Natural killer cell (primary cell): ENCODE measurements around the gene KCND2. TPM values are rescaled to one million over a fixed set of nuclear protein-coding genes. Genes with fewer than 3 reads are reported as not detected.

Experiments
- ATAC-seq, 3 donors: fragments of 150-1000 bp in 2 of 3; fragments of 200-7000 bp in 1 of 3; cut with Tn5 transposase; 1 replicate in 1 of 3; 2 replicates in 2 of 3; pipeline ENCODE4 v1.10.0; 2021; ENCODE audit warnings: mild to moderate bottlenecking in 2 of 3, moderate library complexity in 2 of 3
- DNase-seq, 2 donors: peaks; one replicate each; pipeline versions ENCODE4 v3.0.0 to v3.0.0-alpha.2; 2013 to 2021; ENCODE audit warnings: mixed read lengths in 1 of 2
- H3K27ac ChIP-seq: one replicate; pipeline ENCODE4 v1.5.1; 2013; ENCODE audit warnings: mild to moderate bottlenecking, low read length
- H3K27me3 ChIP-seq: one replicate; pipeline ENCODE4 v1.6.1; 2013; ENCODE audit warnings: low read length; ENCODE audit not compliant: control insufficient read depth, insufficient read depth
- H3K36me3 ChIP-seq: one replicate; pipeline ENCODE4 v1.6.1; 2013; ENCODE audit warnings: low read length; ENCODE audit not compliant: control insufficient read depth, insufficient read depth
- H3K4me1 ChIP-seq: one replicate; pipeline ENCODE4 v1.6.1; 2013; ENCODE audit warnings: low read length; ENCODE audit not compliant: control insufficient read depth, insufficient read depth
- H3K4me3 ChIP-seq: one replicate; pipeline ENCODE4 v1.5.1; 2013; ENCODE audit warnings: low read length
- H3K9me3 ChIP-seq: one replicate; pipeline ENCODE4 v1.6.1; 2013; ENCODE audit warnings: low read length; ENCODE audit not compliant: control insufficient read depth, insufficient read depth
- H3K27ac Mint-ChIP-seq, 2 donors: one replicate each; pipeline ENCODE4 v1.8.0; 2022; ENCODE audit warnings: mild to moderate bottlenecking in 2 of 2, mixed read lengths in 2 of 2, moderate library complexity in 1 of 2
- H3K27me3 Mint-ChIP-seq, 2 donors: one replicate each; pipeline ENCODE4 v1.8.0; 2022; ENCODE audit warnings: low read depth in 2 of 2, mixed read lengths in 2 of 2
- H3K36me3 Mint-ChIP-seq: one replicate; pipeline ENCODE4 v1.8.0; 2022; ENCODE audit warnings: mixed read lengths
- H3K4me1 Mint-ChIP-seq, 2 donors: one replicate each; pipeline ENCODE4 v1.8.0; 2022; ENCODE audit warnings: mixed read lengths in 2 of 2
- H3K4me3 Mint-ChIP-seq: one replicate; pipeline ENCODE4 v1.8.0; 2022; ENCODE audit warnings: mild to moderate bottlenecking, moderate library complexity, mixed read lengths
- H3K9me3 Mint-ChIP-seq, 2 donors: one replicate each; pipeline ENCODE4 v1.8.0; 2022; ENCODE audit warnings: mixed read lengths in 2 of 2
- WGBS: methylation state at CpG from one replicate; pipeline ENCODE4 v1.1.7; 2013; ENCODE audit warnings: missing lambda C conversion rate; ENCODE audit not compliant: insufficient coverage; 5-methylcytosine and 5-hydroxymethylcytosine counted together
- intact Hi-C: fragments of 100-400 bp; cut with micrococcal nuclease; formaldehyde crosslinking; loops from one replicate; pipeline ENCODE4 v1.14.2; 2022
- total RNA-seq, 4 donors: library from RNA; stranded (reverse); fragments of 120-200 nt in 1 of 4; gene quantifications; one replicate each; pipeline versions ENCODE4 v1.2.3 to v1.2.4, GENCODE V29; 2013 to 2022
- TF ChIP-seq, protein P1 (sequence below): fragments of 200-600 bp; IDR thresholded peaks from one replicate; pipeline ENCODE4 v1.8.0; 2022; ENCODE audit warnings: antibody characterized with exemption

Gene KCND2
- total RNA-seq, 3 donors from 2014 or later (not counting 1 experiment from before 2014, with no cell fraction given): not detected

DNA sequence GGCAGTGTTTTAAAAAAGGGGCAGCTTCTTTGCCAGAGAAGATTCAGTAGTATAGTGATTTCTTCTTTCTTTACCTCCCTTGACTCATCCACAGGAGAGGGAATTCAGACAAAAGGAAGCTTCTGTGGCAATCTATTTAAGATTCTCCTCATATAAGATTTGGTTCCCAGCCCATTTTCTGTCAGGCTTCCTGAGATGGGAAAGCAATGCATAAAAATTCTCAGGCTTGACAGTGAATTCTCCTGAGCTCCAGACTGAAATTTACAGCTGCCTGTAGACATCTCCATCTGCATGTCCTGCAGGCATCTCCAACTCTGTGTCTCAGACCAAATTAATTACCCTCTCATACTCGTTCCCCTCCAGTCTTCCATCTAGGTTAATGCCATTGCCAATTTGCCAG lies 512.1 kb downstream of the KCND2 start:
- TF ChIP-seq, protein P1, sequence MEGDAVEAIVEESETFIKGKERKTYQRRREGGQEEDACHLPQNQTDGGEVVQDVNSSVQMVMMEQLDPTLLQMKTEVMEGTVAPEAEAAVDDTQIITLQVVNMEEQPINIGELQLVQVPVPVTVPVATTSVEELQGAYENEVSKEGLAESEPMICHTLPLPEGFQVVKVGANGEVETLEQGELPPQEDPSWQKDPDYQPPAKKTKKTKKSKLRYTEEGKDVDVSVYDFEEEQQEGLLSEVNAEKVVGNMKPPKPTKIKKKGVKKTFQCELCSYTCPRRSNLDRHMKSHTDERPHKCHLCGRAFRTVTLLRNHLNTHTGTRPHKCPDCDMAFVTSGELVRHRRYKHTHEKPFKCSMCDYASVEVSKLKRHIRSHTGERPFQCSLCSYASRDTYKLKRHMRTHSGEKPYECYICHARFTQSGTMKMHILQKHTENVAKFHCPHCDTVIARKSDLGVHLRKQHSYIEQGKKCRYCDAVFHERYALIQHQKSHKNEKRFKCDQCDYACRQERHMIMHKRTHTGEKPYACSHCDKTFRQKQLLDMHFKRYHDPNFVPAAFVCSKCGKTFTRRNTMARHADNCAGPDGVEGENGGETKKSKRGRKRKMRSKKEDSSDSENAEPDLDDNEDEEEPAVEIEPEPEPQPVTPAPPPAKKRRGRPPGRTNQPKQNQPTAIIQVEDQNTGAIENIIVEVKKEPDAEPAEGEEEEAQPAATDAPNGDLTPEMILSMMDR: no peak
- H3K4me3 Mint-ChIP-seq: no peak overlapping the region
- no peaks in the 10 kb centered on the region for H3K4me1 Mint-ChIP-seq
- 81% methylated on average over 1 of the region's 1 CpG for WGBS
- H3K36me3 Mint-ChIP-seq: no peaks in the 10 kb centered on the region
- H3K9me3 ChIP-seq: no peaks in the 10 kb centered on the region
- H3K27ac Mint-ChIP-seq: no peak overlapping the region
- ATAC-seq (no peak), DNase-seq (no peak)
- H3K4me1 ChIP-seq: no peaks in the 10 kb centered on the region
- H3K36me3 ChIP-seq: no peaks in the 10 kb centered on the region
- intact Hi-C loops: no loop called here
- H3K27ac ChIP-seq: no peak overlapping the region
- H3K4me3 ChIP-seq: no peak overlapping the region
- peaks cover 0 to 2% of the 10 kb centered on the region in 2 donors for H3K27me3 Mint-ChIP-seq
- H3K9me3 Mint-ChIP-seq: no peaks in the 10 kb centered on the region
- H3K27me3 ChIP-seq: no peaks in the 10 kb centered on the region

DNA sequence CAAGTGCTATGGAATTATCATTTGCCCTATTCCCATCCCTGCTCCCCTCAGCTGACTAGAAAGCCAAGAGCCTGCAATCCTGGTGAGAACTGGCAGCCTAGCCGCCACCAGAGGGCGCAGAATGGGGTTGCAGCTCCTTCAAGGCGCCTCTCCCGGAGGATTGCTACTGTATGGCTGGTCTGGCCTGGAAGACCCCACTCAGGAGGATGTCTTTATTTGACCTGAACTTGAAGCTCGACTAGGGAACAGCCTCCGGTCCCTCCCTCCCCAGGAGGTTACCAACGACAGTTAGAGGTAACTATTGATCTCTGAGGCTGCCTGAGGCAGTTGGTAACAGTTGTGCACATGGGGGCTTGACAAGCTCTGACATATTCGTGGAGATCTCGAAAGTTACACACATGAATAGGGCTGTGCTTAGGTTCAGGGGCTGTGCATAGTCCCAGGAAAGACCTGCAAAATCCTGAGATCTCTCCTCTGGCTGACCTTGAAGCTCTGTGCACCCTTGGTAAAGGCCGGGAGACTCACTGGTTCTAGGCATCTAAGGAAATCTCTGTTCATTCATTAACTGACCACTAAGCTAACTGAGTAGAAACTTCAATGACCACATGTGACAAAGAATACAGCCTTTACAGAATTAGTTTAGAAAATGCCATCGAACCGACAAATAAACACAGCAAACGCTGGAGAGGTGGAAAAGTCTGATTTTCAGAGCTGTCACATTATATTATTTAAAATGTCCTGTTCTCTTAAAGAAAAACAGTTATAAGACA lies 519.3 kb downstream of the KCND2 start:
- intact Hi-C loops: no loop called here
- Mint-ChIP-seq H3K36me3 (no peaks in the 10 kb centered on the region), H3K27me3 (peaks cover 0 to 7% of the 10 kb centered on the region in 2 donors), H3K4me3 (no peak overlapping the region), H3K9me3 (no peaks in the 10 kb centered on the region), H3K4me1 (no peaks in the 10 kb centered on the region), H3K27ac (no peak overlapping the region)
- Histone ChIP-seq H3K4me3 (no peak overlapping the region), H3K9me3 (no peaks in the 10 kb centered on the region), H3K36me3 (no peaks in the 10 kb centered on the region), H3K27me3 (no peaks in the 10 kb centered on the region), H3K4me1 (no peaks in the 10 kb centered on the region), H3K27ac (no peak overlapping the region)
- DNase-seq (peak; percentile 39 to 69), ATAC-seq (peak; percentile 40 to 75 (median 43))
- TF ChIP-seq, protein P1: peak; percentile 74
- WGBS: 42% methylated on average over 12 of the region's 13 CpGs

DNA sequence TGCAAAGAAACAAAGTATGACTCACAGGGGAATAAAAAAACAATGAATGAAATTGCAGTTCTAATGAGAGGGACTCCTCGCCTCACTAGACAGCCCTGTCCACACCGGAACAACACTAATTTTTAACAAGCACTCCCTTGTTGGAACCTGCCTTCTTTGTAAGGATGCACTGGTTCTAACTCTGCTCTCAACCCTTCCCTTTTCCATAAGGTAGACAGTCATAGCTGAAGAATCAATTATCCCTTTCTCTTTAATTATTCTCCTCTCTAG lies 519.8 kb downstream of the KCND2 start:
- intact Hi-C loops: no loop called here
- no peak for ATAC-seq
- no peak overlapping the region for H3K27ac Mint-ChIP-seq
- 100% methylated on average over 2 of the region's 2 CpGs for WGBS
- H3K4me3 Mint-ChIP-seq: no peak overlapping the region
- no peaks in the 10 kb centered on the region for H3K9me3 Mint-ChIP-seq
- Histone ChIP-seq H3K27me3 (no peaks in the 10 kb centered on the region), H3K27ac (no peak overlapping the region), H3K4me1 (no peaks in the 10 kb centered on the region), H3K36me3 (no peaks in the 10 kb centered on the region), H3K9me3 (no peaks in the 10 kb centered on the region), H3K4me3 (no peak overlapping the region)
- no peaks in the 10 kb centered on the region for H3K36me3 Mint-ChIP-seq
- TF ChIP-seq, protein P1: no peak
- H3K4me1 Mint-ChIP-seq: no peaks in the 10 kb centered on the region
- no peak for DNase-seq
- peaks cover 0 to 7% of the 10 kb centered on the region in 2 donors for H3K27me3 Mint-ChIP-seq
